Fibroblast of upper back skin (primary cell): ENCODE measurements around the gene KCNQ1.

Experiments
- DNase-seq: peaks from one replicate; pipeline ENCODE4 v3.0.0-alpha.2; 2013

The KCNQ1 gene

GRCh38 chr11:2527621-2528291 is 82.9 kb downstream of the KCNQ1 start:
- DNase-seq: no peak

GRCh38 chr11:2528301-2529050 is 83.7 kb downstream of the KCNQ1 start:
- DNase-seq: no peak

- no peak for DNase-seq
These were observed 84.4 kb downstream of the KCNQ1 start for GRCh38 chr11:2529173-2529572.

- DNase-seq: no peak
These were observed 84.8 kb downstream of the KCNQ1 start for GRCh38 chr11:2529636-2530035.

GRCh38 chr11:2530131-2530854 is 85.5 kb downstream of the KCNQ1 start:
- DNase-seq: no peak

- DNase-seq: no peak
These were observed 86.0 kb downstream of the KCNQ1 start for GRCh38 chr11:2530855-2531200.

- DNase-seq: peak; percentile 32
These were observed 86.6 kb downstream of the KCNQ1 start for GRCh38 chr11:2531277-2531986.

- DNase-seq: no peak
These were observed 87.3 kb downstream of the KCNQ1 start for GRCh38 chr11:2531987-2532703.

- peak; percentile 85 for DNase-seq
These were observed 88.1 kb downstream of the KCNQ1 start for GRCh38 chr11:2532704-2533586.

GRCh38 chr11:2533587-2534133 is 88.9 kb downstream of the KCNQ1 start:
- peak; percentile 95 for DNase-seq

- no peak for DNase-seq
These were observed 89.5 kb downstream of the KCNQ1 start for GRCh38 chr11:2534134-2534956.

GRCh38 chr11:2534957-2535672 is 90.3 kb downstream of the KCNQ1 start:
- no peak for DNase-seq

- DNase-seq: no peak
These were observed 91.0 kb downstream of the KCNQ1 start for GRCh38 chr11:2535673-2536439.

- DNase-seq: no peak
These were observed 91.7 kb downstream of the KCNQ1 start for GRCh38 chr11:2536440-2536989.

GRCh38 chr11:2537010-2537705 is 92.3 kb downstream of the KCNQ1 start:
- no peak for DNase-seq

- no peak for DNase-seq
These were observed 93.3 kb downstream of the KCNQ1 start for GRCh38 chr11:2537896-2538724.

GRCh38 chr11:2538951-2539350 is 94.1 kb downstream of the KCNQ1 start:
- DNase-seq: no peak
